A673 (cell line): ENCODE data around the gene ASPG.

Experiments
- EZH2 ChIP-seq: fragments of 200-600 bp; sonication (generic); IDR thresholded peaks from 2 replicates; pipeline ENCODE4 v1.6.1; 2017; ENCODE audit warnings: borderline replicate concordance, low read depth, mild to moderate bottlenecking, mixed read lengths, antibody characterized with exemption, low read length; ENCODE audit not compliant: poor library complexity, severe bottlenecking
- TF ChIP-seq, protein P1 (sequence below): fragments of 300-800, 200-600 bp; sonication (generic); conservative IDR thresholded peaks from 2 replicates; pipeline ENCODE4 v1.5.1; 2017; ENCODE audit warnings: low read depth, mild to moderate bottlenecking, antibody characterized with exemption, low read length, moderate library complexity, mixed read lengths

DNA sequence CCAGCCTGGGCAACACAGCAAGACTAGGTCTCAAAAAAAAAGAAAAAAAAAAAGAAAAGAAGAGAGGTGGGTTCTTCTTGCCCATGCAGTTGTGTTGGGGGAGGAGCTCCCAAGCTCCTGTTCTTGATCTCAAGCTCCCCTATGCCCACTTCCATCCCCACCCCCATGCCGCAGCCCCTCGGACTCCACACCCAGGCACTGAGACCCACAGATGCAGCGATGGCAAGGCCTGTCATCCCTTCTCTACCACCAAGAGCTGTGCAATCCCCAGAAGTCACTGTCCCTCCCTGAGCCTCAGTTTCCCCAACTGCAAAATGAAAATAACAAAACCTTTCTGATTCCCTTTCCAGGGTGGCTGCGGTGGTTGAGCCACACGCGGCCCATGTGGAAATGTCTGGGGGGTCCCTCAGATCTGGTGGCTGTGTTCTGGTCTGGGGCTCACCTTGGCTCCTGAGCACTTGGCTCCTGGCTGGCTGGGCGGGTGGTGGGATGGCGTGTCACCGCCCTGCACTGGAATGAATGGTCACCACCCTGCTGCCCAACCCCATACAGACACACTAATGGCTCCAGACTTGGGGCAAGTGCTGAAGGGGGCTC, 30.3 kb downstream of the ASPG start:
- TF ChIP-seq, protein P1, sequence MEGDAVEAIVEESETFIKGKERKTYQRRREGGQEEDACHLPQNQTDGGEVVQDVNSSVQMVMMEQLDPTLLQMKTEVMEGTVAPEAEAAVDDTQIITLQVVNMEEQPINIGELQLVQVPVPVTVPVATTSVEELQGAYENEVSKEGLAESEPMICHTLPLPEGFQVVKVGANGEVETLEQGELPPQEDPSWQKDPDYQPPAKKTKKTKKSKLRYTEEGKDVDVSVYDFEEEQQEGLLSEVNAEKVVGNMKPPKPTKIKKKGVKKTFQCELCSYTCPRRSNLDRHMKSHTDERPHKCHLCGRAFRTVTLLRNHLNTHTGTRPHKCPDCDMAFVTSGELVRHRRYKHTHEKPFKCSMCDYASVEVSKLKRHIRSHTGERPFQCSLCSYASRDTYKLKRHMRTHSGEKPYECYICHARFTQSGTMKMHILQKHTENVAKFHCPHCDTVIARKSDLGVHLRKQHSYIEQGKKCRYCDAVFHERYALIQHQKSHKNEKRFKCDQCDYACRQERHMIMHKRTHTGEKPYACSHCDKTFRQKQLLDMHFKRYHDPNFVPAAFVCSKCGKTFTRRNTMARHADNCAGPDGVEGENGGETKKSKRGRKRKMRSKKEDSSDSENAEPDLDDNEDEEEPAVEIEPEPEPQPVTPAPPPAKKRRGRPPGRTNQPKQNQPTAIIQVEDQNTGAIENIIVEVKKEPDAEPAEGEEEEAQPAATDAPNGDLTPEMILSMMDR, result no peak
- no peak for TF ChIP-seq EZH2
